Activated T-cell treated with anti-CD3 and anti-CD28 coated beads for 1 hour (primary cell): ENCODE results near the gene SAMMSON.

ENCODE experiments used
- DNase-seq: peaks from one replicate; pipeline ENCODE4 v3.0.0-alpha.2; 2020; ENCODE audit warnings: low read depth

Gene SAMMSON

GRCh38 chr3:70090322-70090913, 90.9 kb downstream of the SAMMSON start:
- no peak for DNase-seq

DNA sequence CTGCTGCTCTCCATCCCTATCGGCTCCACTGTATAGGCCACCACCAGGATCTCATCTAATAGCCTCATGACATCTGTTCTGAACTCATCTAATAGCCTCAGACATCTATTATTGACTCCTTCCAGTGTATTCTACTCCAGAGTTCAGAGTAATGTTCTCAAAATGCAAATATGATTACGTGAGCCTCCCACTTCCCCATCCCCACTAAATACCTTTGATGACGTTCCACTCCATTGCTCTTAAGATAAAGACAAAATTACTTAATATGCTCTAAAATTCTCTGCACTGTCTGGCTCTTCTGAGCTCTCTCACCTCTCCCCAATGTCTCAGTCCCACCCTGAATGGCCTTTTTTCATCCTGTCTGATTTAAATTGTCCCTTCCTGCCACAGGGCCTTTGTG, 94.7 kb downstream of the SAMMSON start:
- no peak for DNase-seq

DNA sequence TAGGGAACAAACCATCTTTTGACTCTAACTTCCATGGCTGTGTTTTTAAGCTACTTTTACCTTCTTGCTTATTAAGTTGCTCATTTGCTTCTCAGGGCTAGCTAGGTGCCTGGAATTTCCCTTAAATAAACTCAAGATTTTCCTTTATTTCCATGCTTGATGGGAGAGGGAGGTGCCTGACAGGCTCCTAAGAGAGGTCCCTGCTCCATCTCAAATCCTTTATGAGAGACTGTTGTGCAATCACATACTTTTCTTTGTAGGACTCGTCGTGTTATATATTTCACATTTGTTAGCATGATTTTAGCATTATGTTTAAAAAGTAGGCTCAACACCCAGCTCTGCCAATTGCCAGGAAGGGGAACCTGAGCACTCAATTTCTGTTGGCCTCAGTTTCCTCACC, 95.7 kb downstream of the SAMMSON start:
- DNase-seq = no peak

DNA sequence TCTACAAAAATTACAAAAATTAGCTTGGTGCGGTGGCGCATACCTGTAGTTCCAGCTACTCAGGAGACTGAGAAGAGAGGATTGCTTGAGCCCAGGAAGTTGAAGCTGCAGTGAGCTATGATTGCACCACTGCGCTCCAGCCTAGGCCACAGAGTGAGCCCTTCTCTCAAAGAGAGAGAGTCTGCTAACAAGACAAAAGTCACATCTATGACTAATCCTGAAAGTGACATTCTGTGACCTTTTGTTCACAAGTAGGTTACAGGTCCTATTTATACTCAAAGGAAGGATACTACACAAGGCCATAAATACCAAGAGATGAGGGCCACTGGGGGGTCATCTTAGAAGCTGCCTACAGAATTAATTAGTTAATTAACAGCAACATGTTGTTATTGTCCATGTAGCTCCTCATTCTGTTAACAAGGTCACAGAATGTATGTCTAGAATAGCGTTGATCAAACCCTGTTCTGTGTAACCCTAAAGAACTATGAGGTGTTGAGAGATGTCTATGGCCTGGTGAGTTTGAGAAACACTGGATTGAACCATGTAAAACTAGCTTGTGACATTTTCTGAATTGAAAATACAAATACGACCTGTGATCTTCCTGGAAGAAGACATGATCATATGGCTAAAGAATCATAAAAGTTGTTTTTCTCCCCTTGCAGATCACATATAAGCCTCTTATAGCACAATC, 97.0 kb downstream of the SAMMSON start:
- DNase-seq = no peak

GRCh38 chr3:70097084-70097483, 97.6 kb downstream of the SAMMSON start:
- no peak for DNase-seq

- no peak for DNase-seq
These were observed 108.5 kb downstream of the SAMMSON start for GRCh38 chr3:70108072-70108471.

GRCh38 chr3:70108546-70108945, 109.0 kb downstream of the SAMMSON start:
- DNase-seq = no peak

DNA sequence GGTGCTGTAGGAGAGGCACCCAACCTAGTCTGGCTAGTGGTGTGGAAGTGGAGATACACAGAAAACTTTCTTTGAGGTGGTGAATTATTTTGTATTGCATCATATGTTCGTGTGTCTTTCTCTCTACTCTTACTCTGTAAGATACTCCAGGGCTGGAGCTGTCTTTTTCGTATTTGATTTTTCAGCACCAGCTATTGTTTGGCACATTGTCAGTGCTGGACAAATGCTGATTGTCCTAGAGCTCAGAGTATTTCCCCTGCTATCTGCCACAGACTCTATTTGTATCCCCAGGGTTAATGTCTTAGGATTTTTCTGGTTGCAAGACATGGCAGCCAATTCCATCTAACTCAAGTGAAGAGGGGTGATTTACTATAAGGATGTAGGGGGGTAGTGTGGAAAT, 110.5 kb downstream of the SAMMSON start:
- no peak for DNase-seq

- DNase-seq = no peak
These were observed 111.9 kb downstream of the SAMMSON start for GRCh38 chr3:70111411-70111810.

GRCh38 chr3:70112751-70113150, 113.2 kb downstream of the SAMMSON start:
- DNase-seq = no peak

GRCh38 chr3:70114431-70114830, 114.9 kb downstream of the SAMMSON start:
- no peak for DNase-seq

- DNase-seq = no peak
These were observed 120.3 kb downstream of the SAMMSON start for GRCh38 chr3:70119879-70120278.
